OCI-LY1 (cell line): ENCODE data around the gene RAB21.

Experiments
- H2AFZ ChIP-seq: fragments of 200-600 bp; sonication (generic), shearing (Covaris generic); 2 replicates; pipeline ENCODE4 v1.6.0; 2014; ENCODE audit warnings: antibody characterized with exemption, mild to moderate bottlenecking, low read length
- H3F3A ChIP-seq: fragments of 200-600 bp; sonication (generic), shearing (Covaris generic); 2 replicates; pipeline ENCODE4 v1.6.0; 2014; ENCODE audit warnings: mild to moderate bottlenecking, antibody characterized with exemption, low read length, moderate library complexity; ENCODE audit not compliant: insufficient read depth
- H3K27ac ChIP-seq: fragments of 200-600 bp; sonication (generic); 2 replicates; pipeline ENCODE4 v1.5.1; 2014; ENCODE audit warnings: low read length, mixed run types, mild to moderate bottlenecking, low read depth; ENCODE audit not compliant: poor library complexity, severe bottlenecking
- H3K27me3 ChIP-seq: fragments of 200-600 bp; sonication (generic); 2 replicates; pipeline ENCODE4 v1.6.0; 2014; ENCODE audit warnings: antibody characterized with exemption, mild to moderate bottlenecking, low read length, moderate library complexity; ENCODE audit not compliant: insufficient read depth
- H3K36me3 ChIP-seq: fragments of 200-600 bp; sonication (generic); 2 replicates; pipeline ENCODE4 v1.6.1; 2014; ENCODE audit warnings: mild to moderate bottlenecking, antibody characterized with exemption, low read length, moderate library complexity, mixed read lengths; ENCODE audit not compliant: insufficient read depth
- H3K4me1 ChIP-seq: fragments of 200-600 bp; sonication (generic); 2 replicates; pipeline ENCODE4 v1.5.1; 2014; ENCODE audit warnings: mild to moderate bottlenecking, low read length, moderate library complexity; ENCODE audit not compliant: insufficient read depth, severe bottlenecking
- H3K4me2 ChIP-seq: fragments of 200-600 bp; sonication (generic), shearing (Covaris generic); 2 replicates; pipeline ENCODE4 v1.6.1; 2014; ENCODE audit warnings: low read length
- H3K4me3 ChIP-seq: fragments of 200-600 bp; sonication (generic); 2 replicates; pipeline ENCODE4 v1.5.1; 2014; ENCODE audit warnings: low read length, low read depth, mild to moderate bottlenecking, mixed read lengths; ENCODE audit not compliant: poor library complexity, severe bottlenecking
- H3K79me2 ChIP-seq: fragments of 200-600 bp; shearing (Covaris generic); 2 replicates; pipeline ENCODE4 v1.6.1; 2016; ENCODE audit warnings: mixed run types, low read length, mixed read lengths; ENCODE audit not compliant: insufficient read depth
- H3K9ac ChIP-seq: fragments of 200-600 bp; sonication (generic), shearing (Covaris generic); 2 replicates; pipeline ENCODE4 v1.6.1; 2014; ENCODE audit warnings: mild to moderate bottlenecking, low read length, mixed read lengths
- H3K9me2 ChIP-seq: fragments of 200-600 bp; sonication (generic), shearing (Covaris generic); 2 replicates; pipeline ENCODE4 v1.6.1; 2014; ENCODE audit warnings: low read depth, mild to moderate bottlenecking, low read length, mixed read lengths
- H3K9me3 ChIP-seq: fragments of 200-600 bp; shearing (Covaris generic); 2 replicates; pipeline ENCODE4 v1.6.1; 2014; ENCODE audit warnings: low read length, mixed read lengths
- H4K20me1 ChIP-seq: fragments of 200-600 bp; sonication (generic), shearing (Covaris generic); 2 replicates; pipeline ENCODE4 v1.6.0; 2016; ENCODE audit warnings: mild to moderate bottlenecking, low read length; ENCODE audit not compliant: insufficient read depth
- EZH2 ChIP-seq: fragments of 200-600 bp; sonication (generic), shearing (Covaris generic); IDR thresholded peaks from 2 replicates; pipeline ENCODE4 v1.8.0; 2017; ENCODE audit warnings: borderline replicate concordance, mixed run types, mild to moderate bottlenecking, antibody characterized with exemption, low read length, moderate library complexity, mixed read lengths
- TF ChIP-seq, protein P1 (sequence below): fragments of 200-600 bp; sonication (generic), shearing (Covaris generic); IDR thresholded peaks from 2 replicates; pipeline ENCODE4 v1.5.1; 2017; ENCODE audit warnings: mild to moderate bottlenecking, antibody characterized with exemption, low read length, moderate library complexity, mixed read lengths

RAB21 gene

DNA sequence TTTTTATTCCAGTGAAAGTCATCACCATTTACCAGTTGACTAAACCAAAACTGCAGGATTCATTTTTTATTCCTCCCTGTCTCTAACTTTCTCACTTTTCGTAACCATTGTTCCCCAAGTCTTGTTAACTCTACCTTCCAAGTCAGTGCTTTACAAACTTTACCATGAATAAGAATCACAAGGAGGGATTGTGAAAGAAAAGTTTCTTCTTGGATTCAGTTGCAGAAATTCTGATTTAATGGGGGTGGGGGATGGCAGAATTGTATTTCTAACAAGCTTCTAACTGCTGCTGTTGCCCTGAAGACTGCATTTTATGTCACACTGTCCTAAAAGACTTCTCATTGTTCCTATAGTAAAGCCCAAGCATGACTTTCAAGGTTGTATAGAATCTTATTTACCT is 5.0 kb upstream of the RAB21 start:
- peaks cover 12% of the 10 kb centered on the region for H3K4me1 ChIP-seq
- no peak overlapping the region for H3K27ac ChIP-seq
- H3K9ac ChIP-seq = no peak overlapping the region
- no peaks in the 10 kb centered on the region for H4K20me1 ChIP-seq
- no peaks in the 10 kb centered on the region for H3F3A ChIP-seq
- no peak overlapping the region for H3K4me2 ChIP-seq
- no peaks in the 10 kb centered on the region for H3K9me3 ChIP-seq
- TF ChIP-seq, protein P1, sequence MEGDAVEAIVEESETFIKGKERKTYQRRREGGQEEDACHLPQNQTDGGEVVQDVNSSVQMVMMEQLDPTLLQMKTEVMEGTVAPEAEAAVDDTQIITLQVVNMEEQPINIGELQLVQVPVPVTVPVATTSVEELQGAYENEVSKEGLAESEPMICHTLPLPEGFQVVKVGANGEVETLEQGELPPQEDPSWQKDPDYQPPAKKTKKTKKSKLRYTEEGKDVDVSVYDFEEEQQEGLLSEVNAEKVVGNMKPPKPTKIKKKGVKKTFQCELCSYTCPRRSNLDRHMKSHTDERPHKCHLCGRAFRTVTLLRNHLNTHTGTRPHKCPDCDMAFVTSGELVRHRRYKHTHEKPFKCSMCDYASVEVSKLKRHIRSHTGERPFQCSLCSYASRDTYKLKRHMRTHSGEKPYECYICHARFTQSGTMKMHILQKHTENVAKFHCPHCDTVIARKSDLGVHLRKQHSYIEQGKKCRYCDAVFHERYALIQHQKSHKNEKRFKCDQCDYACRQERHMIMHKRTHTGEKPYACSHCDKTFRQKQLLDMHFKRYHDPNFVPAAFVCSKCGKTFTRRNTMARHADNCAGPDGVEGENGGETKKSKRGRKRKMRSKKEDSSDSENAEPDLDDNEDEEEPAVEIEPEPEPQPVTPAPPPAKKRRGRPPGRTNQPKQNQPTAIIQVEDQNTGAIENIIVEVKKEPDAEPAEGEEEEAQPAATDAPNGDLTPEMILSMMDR = no peak
- TF ChIP-seq EZH2 = no peak
- H3K27me3 ChIP-seq = no peaks in the 10 kb centered on the region
- H3K79me2 ChIP-seq = no peaks in the 10 kb centered on the region
- H3K4me3 ChIP-seq = no peak overlapping the region
- no peaks in the 10 kb centered on the region for H3K9me2 ChIP-seq
- H2AFZ ChIP-seq = no peak overlapping the region
- H3K36me3 ChIP-seq = no peaks in the 10 kb centered on the region

DNA sequence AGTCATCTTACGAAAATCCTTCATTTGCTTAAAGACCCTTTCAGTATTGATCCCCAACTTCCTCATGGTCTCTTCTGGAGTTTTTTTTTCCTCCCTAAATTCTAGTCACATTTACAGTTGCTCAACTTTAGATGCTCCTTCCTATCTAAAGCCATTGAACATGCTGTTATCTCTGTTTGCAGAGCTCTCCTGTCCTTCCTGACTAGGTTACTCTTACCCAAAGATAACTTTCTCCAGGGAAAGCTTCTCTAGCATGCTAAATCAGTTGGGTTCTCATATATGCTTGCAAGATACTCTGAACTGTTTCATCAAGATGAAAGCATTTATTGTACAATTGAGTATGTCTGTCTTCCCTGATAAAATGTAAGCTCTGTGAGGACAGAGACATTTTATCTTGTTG is 1.8 kb upstream of the RAB21 start:
- TF ChIP-seq, protein P1 = no peak
- TF ChIP-seq EZH2 = no peak

DNA sequence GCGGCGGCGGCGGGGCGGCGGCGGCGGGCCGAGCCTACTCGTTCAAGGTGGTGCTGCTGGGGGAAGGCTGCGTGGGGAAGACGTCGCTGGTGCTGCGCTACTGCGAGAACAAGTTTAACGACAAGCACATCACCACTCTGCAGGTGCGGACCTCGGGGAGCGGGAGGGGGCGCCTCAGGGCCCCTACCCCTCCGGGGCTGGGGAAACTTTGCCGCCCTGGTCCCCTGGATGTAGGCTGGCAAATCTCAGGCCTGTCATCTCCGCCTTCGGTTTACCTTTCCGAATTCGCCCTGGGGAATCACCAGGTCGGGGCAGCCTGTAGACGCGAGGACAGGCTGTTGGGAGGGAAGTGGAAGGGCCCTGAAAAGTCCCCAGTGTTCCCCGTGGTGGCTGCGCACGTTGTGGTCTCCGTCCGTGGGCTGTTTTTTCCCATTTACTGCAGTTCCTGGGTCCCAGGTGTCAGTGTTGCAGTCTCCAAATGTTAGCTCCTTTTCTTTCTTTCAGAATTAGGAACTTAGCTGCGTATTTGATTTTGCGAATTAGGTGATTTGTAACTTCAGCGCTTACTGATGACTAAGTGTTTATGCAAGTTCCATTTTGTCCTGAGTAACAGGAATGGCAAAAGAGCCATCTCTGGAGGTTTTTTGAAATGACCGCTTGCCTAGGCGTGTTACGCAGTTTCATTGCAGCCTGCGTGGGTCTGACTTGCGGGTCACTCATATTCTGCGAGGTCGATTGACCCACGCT is 656 bp downstream of the RAB21 start:
- no peak overlapping the region for H2AFZ ChIP-seq
- H4K20me1 ChIP-seq = no peaks in the 10 kb centered on the region
- no peaks in the 10 kb centered on the region for H3K9me2 ChIP-seq
- peak overlapping the region; percentile 77 for H3K9ac ChIP-seq
- peaks cover 20% of the 10 kb centered on the region for H3K9me3 ChIP-seq
- no peaks in the 10 kb centered on the region for H3F3A ChIP-seq
- H3K36me3 ChIP-seq = peaks cover 41% of the 10 kb centered on the region
- peak overlapping the region; percentile 84 for H3K4me2 ChIP-seq
- peaks cover 52% of the 10 kb centered on the region for H3K79me2 ChIP-seq
- H3K4me1 ChIP-seq = peaks cover 19% of the 10 kb centered on the region
- H3K4me3 ChIP-seq = peak overlapping the region; percentile 79
- peak overlapping the region; percentile 18 for H3K27ac ChIP-seq
- H3K27me3 ChIP-seq = no peaks in the 10 kb centered on the region
- TF ChIP-seq, protein P1 = no peak
- no peak for TF ChIP-seq EZH2

More for the DNA sequence above, 1.8 kb upstream of the RAB21 start:
- Histone ChIP-seq H2AFZ (no peak overlapping the region), H3K27me3 (no peaks in the 10 kb centered on the region), H3K4me3 (no peak overlapping the region), H3K4me2 (no peak overlapping the region), H3F3A (no peaks in the 10 kb centered on the region), H3K27ac (no peak overlapping the region), H3K36me3 (peaks cover 17% of the 10 kb centered on the region), H4K20me1 (no peaks in the 10 kb centered on the region), H3K79me2 (peaks cover 28% of the 10 kb centered on the region), H3K9me2 (no peaks in the 10 kb centered on the region), H3K9me3 (no peaks in the 10 kb centered on the region), H3K4me1 (peaks cover 19% of the 10 kb centered on the region), H3K9ac (no peak overlapping the region)
